ENCODE results near the gene CAMK1D.
A peak's percentile ranks its signal among the peaks of the same experiment; 100 is the strongest.

CAMK1D gene

GRCh38 chr10:12594448-12594944 is 245.1 kb downstream of the CAMK1D start:
- no peak for DNase-seq (ENCODE audit: low read depth in 2 of 2)

GRCh38 chr10:12595936-12596576 is 246.7 kb downstream of the CAMK1D start:
- no peak for DNase-seq (ENCODE audit: low read depth in 2 of 2)

GRCh38 chr10:12597176-12597575 is 247.8 kb downstream of the CAMK1D start:
- DNase-seq (ENCODE audit: low read depth in 2 of 2), result no peak

GRCh38 chr10:12597788-12598765 is 248.7 kb downstream of the CAMK1D start:
- DNase-seq (ENCODE audit: low read depth in 2 of 2), result no peak

- DNase-seq (ENCODE audit: low read depth in 2 of 2), result no peak
These were observed 251.3 kb downstream of the CAMK1D start for GRCh38 chr10:12600652-12601051.

GRCh38 chr10:12602521-12602920 is 253.2 kb downstream of the CAMK1D start:
- no peak for DNase-seq (ENCODE audit: low read depth in 2 of 2)

GRCh38 chr10:12603766-12604470 is 254.6 kb downstream of the CAMK1D start:
- DNase-seq (ENCODE audit: low read depth in 2 of 2), result no peak

GRCh38 chr10:12605580-12606405 is 256.4 kb downstream of the CAMK1D start:
- peak in 1 of 2 donors; percentile 18 for DNase-seq (ENCODE audit: low read depth in 2 of 2)

- DNase-seq (ENCODE audit: low read depth in 2 of 2), result no peak
These were observed 257.1 kb downstream of the CAMK1D start for GRCh38 chr10:12606461-12606860.

GRCh38 chr10:12608761-12609160 is 259.4 kb downstream of the CAMK1D start:
- no peak for DNase-seq (ENCODE audit: low read depth in 2 of 2)

- no peak for DNase-seq (ENCODE audit: low read depth in 2 of 2)
These were observed 260.1 kb downstream of the CAMK1D start for GRCh38 chr10:12609435-12609834.

GRCh38 chr10:12613136-12613535 is 263.8 kb downstream of the CAMK1D start:
- DNase-seq (ENCODE audit: low read depth in 2 of 2), result no peak

- no peak for DNase-seq (ENCODE audit: low read depth in 2 of 2)
These were observed 265.0 kb downstream of the CAMK1D start for GRCh38 chr10:12614177-12614995.

GRCh38 chr10:12615296-12616220 is 266.2 kb downstream of the CAMK1D start:
- DNase-seq (ENCODE audit: low read depth in 2 of 2), result no peak

GRCh38 chr10:12617191-12618175 is 268.1 kb downstream of the CAMK1D start:
- no peak for DNase-seq (ENCODE audit: low read depth in 2 of 2)

GRCh38 chr10:12622016-12622415 is 272.7 kb downstream of the CAMK1D start:
- DNase-seq (ENCODE audit: low read depth in 2 of 2), result no peak

- no peak for DNase-seq (ENCODE audit: low read depth in 2 of 2)
These were observed 273.3 kb downstream of the CAMK1D start for GRCh38 chr10:12622691-12623090.

Data from stimulated activated CD8-positive, alpha-beta memory T cell treated with anti-CD3 and anti-CD28 coated beads, Interleukin-15, amount 100 ng/mL, for 4 hours (primary cell).